Neural progenitor cell (in vitro differentiated cells): ENCODE results near the gene PEX5L. TPM values are rescaled to one million over a fixed set of nuclear protein-coding genes. Genes with fewer than 3 reads are reported as not detected.

Experiments
- DNase-seq: peaks from one replicate; pipeline ENCODE4 v3.0.0-alpha.2; 2016; ENCODE audit warnings: low spot score
- H2AFZ ChIP-seq: fragments of 200-600 bp; sonication (generic); replicated peaks from 2 replicates; pipeline ENCODE4 v1.6.1; 2016; ENCODE audit warnings: antibody characterized with exemption
- H3F3A ChIP-seq: fragments of 200-600 bp; sonication (generic); 2 replicates; pipeline ENCODE4 v1.6.1; 2016; ENCODE audit warnings: antibody characterized with exemption, low read depth
- H3K27ac ChIP-seq: fragments of 200-600 bp; sonication (generic); 2 replicates; pipeline ENCODE4 v1.5.1; 2016; ENCODE audit warnings: mild to moderate bottlenecking
- H3K27me3 ChIP-seq: fragments of 200-600 bp; sonication (generic); 2 replicates; pipeline ENCODE4 v1.6.1; 2016; ENCODE audit warnings: mild to moderate bottlenecking, moderate library complexity
- H3K36me3 ChIP-seq: fragments of 200-600 bp; sonication (generic); 2 replicates; pipeline ENCODE4 v1.5.1; 2016
- H3K4me1 ChIP-seq: fragments of 200-600 bp; sonication (generic); 2 replicates; pipeline ENCODE4 v1.6.1; 2016; ENCODE audit warnings: mixed run types
- H3K4me2 ChIP-seq: fragments of 200-600 bp; sonication (generic); 2 replicates; pipeline ENCODE4 v1.6.1; 2016
- H3K4me3 ChIP-seq: fragments of 200-600 bp; sonication (generic); 2 replicates; pipeline ENCODE4 v1.5.1; 2016
- H3K79me2 ChIP-seq: fragments of 200-600 bp; sonication (generic); 2 replicates; pipeline ENCODE4 v1.6.1; 2016; ENCODE audit warnings: low read depth
- H3K9ac ChIP-seq: fragments of 200-600 bp; sonication (generic); 2 replicates; pipeline ENCODE4 v1.6.1; 2016
- H3K9me3 ChIP-seq: fragments of 200-600 bp; sonication (generic); 2 replicates; pipeline ENCODE4 v1.5.1; 2016; ENCODE audit warnings: low read depth
- H4K20me1 ChIP-seq: fragments of 200-600 bp; sonication (generic); 2 replicates; pipeline ENCODE4 v1.6.1; 2016; ENCODE audit warnings: low read depth
- H3K27ac Mint-ChIP-seq: 3 replicates; pipeline ENCODE4 v1.8.0; 2021; ENCODE audit warnings: mixed read lengths
- H3K27me3 Mint-ChIP-seq: 2 replicates; pipeline ENCODE4 v1.8.0; 2022; ENCODE audit warnings: low read depth, mild to moderate bottlenecking, inconsistent platforms, moderate library complexity, mixed read lengths; ENCODE audit not compliant: insufficient read depth
- H3K36me3 Mint-ChIP-seq: 3 replicates; pipeline ENCODE4 v1.8.0; 2021; ENCODE audit warnings: mixed read lengths
- H3K4me1 Mint-ChIP-seq: 3 replicates; pipeline ENCODE4 v1.8.0; 2021; ENCODE audit warnings: mixed read lengths
- H3K4me3 Mint-ChIP-seq: 3 replicates; pipeline ENCODE4 v1.8.0; 2021; ENCODE audit warnings: mild to moderate bottlenecking, moderate library complexity, mixed read lengths
- H3K9me3 Mint-ChIP-seq: 3 replicates; pipeline ENCODE4 v1.8.0; 2020; ENCODE audit warnings: mixed read lengths
- EZH2 ChIP-seq: fragments of 200-600 bp; sonication (generic); IDR thresholded peaks from 2 replicates; pipeline ENCODE4 v1.6.1; 2017; ENCODE audit warnings: antibody characterized with exemption, mild to moderate bottlenecking, moderate library complexity
- EZH2phosphoT487 ChIP-seq: fragments of 200-600 bp; sonication (generic); IDR thresholded peaks from 2 replicates; pipeline ENCODE4 v1.6.1; 2017; ENCODE audit warnings: antibody characterized with exemption
- total RNA-seq: library from RNA; depleted of rRNA; stranded (reverse); fragments of >200 nt; gene quantifications from 2 replicates; pipeline ENCODE4 v1.2.3, GENCODE V29; 2015; ENCODE audit warnings: low replicate concordance
- TF ChIP-seq, protein P1 (sequence below): fragments of 200-600 bp; sonication (generic); IDR thresholded peaks from 2 replicates; pipeline ENCODE4 v1.5.1; 2017; ENCODE audit warnings: antibody characterized with exemption, mild to moderate bottlenecking

PEX5L gene
- total RNA-seq, 1 donor from 2014 or later, result 0.90 TPM

- Histone ChIP-seq H3K4me2 (no peak overlapping the region), H3F3A (peaks cover 19% of the 10 kb centered on the region), H3K27me3 (no peaks in the 10 kb centered on the region), H2AFZ (no peak overlapping the region), H3K4me1 (peaks cover 34% of the 10 kb centered on the region), H3K79me2 (no peaks in the 10 kb centered on the region), H3K9me3 (no peaks in the 10 kb centered on the region), H3K4me3 (no peak overlapping the region), H3K36me3 (peaks cover 4% of the 10 kb centered on the region), H3K27ac (no peak overlapping the region), H4K20me1 (no peaks in the 10 kb centered on the region), H3K9ac (no peak overlapping the region)
- Mint-ChIP-seq H3K27me3 (no peaks in the 10 kb centered on the region), H3K36me3 (no peaks in the 10 kb centered on the region), H3K4me1 (peaks cover 28% of the 10 kb centered on the region), H3K9me3 (no peaks in the 10 kb centered on the region), H3K4me3 (no peak overlapping the region), H3K27ac (no peak overlapping the region)
- no peak for TF ChIP-seq EZH2phosphoT487
- TF ChIP-seq, protein P1, sequence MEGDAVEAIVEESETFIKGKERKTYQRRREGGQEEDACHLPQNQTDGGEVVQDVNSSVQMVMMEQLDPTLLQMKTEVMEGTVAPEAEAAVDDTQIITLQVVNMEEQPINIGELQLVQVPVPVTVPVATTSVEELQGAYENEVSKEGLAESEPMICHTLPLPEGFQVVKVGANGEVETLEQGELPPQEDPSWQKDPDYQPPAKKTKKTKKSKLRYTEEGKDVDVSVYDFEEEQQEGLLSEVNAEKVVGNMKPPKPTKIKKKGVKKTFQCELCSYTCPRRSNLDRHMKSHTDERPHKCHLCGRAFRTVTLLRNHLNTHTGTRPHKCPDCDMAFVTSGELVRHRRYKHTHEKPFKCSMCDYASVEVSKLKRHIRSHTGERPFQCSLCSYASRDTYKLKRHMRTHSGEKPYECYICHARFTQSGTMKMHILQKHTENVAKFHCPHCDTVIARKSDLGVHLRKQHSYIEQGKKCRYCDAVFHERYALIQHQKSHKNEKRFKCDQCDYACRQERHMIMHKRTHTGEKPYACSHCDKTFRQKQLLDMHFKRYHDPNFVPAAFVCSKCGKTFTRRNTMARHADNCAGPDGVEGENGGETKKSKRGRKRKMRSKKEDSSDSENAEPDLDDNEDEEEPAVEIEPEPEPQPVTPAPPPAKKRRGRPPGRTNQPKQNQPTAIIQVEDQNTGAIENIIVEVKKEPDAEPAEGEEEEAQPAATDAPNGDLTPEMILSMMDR, result no peak
- TF ChIP-seq EZH2, result no peak
- no peak for DNase-seq
Observed at GRCh38 chr3:179970746-179971145, 66.0 kb downstream of the PEX5L start.

DNA sequence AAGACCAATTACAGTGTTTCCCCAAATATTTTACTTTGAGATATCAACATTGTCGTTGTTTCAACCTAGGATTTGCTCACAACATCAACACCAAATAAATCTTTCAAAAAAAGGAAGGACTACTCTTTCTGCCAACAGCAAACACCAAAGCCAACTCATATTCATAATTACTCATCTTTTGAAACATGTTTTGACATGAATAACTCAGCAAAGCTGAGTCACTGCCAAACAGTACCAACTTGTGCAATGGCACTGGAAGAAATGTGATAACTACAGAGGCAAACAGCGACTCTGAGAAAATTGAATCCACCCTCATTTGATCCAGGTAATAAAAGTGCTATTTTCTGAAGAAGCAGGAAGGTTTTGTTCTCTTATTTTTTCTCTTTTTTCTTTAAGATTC, 67.2 kb downstream of the PEX5L start:
- H3K36me3 ChIP-seq, result peaks cover 4% of the 10 kb centered on the region
- no peak overlapping the region for H3K9ac ChIP-seq
- no peak overlapping the region for H3K27ac ChIP-seq
- no peaks in the 10 kb centered on the region for H3K27me3 ChIP-seq
- Mint-ChIP-seq H3K36me3 (no peaks in the 10 kb centered on the region), H3K27ac (no peak overlapping the region), H3K9me3 (no peaks in the 10 kb centered on the region), H3K4me3 (no peak overlapping the region), H3K4me1 (peaks cover 26% of the 10 kb centered on the region), H3K27me3 (no peaks in the 10 kb centered on the region)
- no peak for DNase-seq
- no peak overlapping the region for H3K4me2 ChIP-seq
- H3K79me2 ChIP-seq, result no peaks in the 10 kb centered on the region
- H3F3A ChIP-seq, result peaks cover 16% of the 10 kb centered on the region
- H3K9me3 ChIP-seq, result no peaks in the 10 kb centered on the region
- H2AFZ ChIP-seq, result no peak overlapping the region
- no peak overlapping the region for H3K4me3 ChIP-seq
- no peaks in the 10 kb centered on the region for H4K20me1 ChIP-seq
- TF ChIP-seq, protein P1, result no peak
- TF ChIP-seq EZH2phosphoT487 (no peak), EZH2 (no peak)
- H3K4me1 ChIP-seq, result peaks cover 32% of the 10 kb centered on the region

- H3F3A ChIP-seq, result no peaks in the 10 kb centered on the region
Observed at GRCh38 chr3:179967622-179968021, 69.1 kb downstream of the PEX5L start.

More at GRCh38 chr3:179967622-179968021, 69.1 kb downstream of the PEX5L start:
- Histone ChIP-seq H3K36me3 (peaks cover 2% of the 10 kb centered on the region), H2AFZ (no peak overlapping the region), H3K4me1 (peaks cover 13% of the 10 kb centered on the region), H3K27ac (no peak overlapping the region), H3K9ac (no peak overlapping the region), H4K20me1 (no peaks in the 10 kb centered on the region), H3K4me2 (no peak overlapping the region), H3K9me3 (no peaks in the 10 kb centered on the region), H3K4me3 (no peak overlapping the region), H3K79me2 (no peaks in the 10 kb centered on the region), H3K27me3 (no peaks in the 10 kb centered on the region)
- no peak overlapping the region for H3K27ac Mint-ChIP-seq
- TF ChIP-seq EZH2, result no peak
- TF ChIP-seq EZH2phosphoT487, result no peak
- TF ChIP-seq, protein P1, result no peak
- no peaks in the 10 kb centered on the region for H3K27me3 Mint-ChIP-seq
- no peak for DNase-seq
- no peak overlapping the region for H3K4me3 Mint-ChIP-seq
- H3K4me1 Mint-ChIP-seq, result peaks cover 12% of the 10 kb centered on the region
- H3K9me3 Mint-ChIP-seq, result no peaks in the 10 kb centered on the region
- H3K36me3 Mint-ChIP-seq, result no peaks in the 10 kb centered on the region
